Measurements from ENCODE around the gene OLIG1.
A peak's percentile ranks its signal among the peaks of the same experiment; 100 is the strongest.

OLIG1 gene

GRCh38 chr21:33069994-33070743, at the start of gene OLIG1:
TSS of gene OLIG1 (plus strand) at chr21:33070141. CDS start at chr21:33070247, 106 bp downstream.
- no peak for DNase-seq (ENCODE audit: low read depth, low spot score)

GRCh38 chr21:33020558-33021100, 49.3 kb upstream of the OLIG1 start:
- no peak for DNase-seq (ENCODE audit: low read depth, low spot score)

- DNase-seq (ENCODE audit: low read depth, low spot score), result no peak
Measured at GRCh38 chr21:33021150-33021549, 48.8 kb upstream of the OLIG1 start.

- no peak for DNase-seq (ENCODE audit: low read depth, low spot score)
Measured at GRCh38 chr21:33021667-33022066, 48.3 kb upstream of the OLIG1 start.

GRCh38 chr21:33022489-33022827, 47.5 kb upstream of the OLIG1 start:
- DNase-seq (ENCODE audit: low read depth, low spot score), result no peak

- DNase-seq (ENCODE audit: low read depth, low spot score), result no peak
Measured at GRCh38 chr21:33022828-33023573, 46.9 kb upstream of the OLIG1 start.

GRCh38 chr21:33023574-33024200, 46.3 kb upstream of the OLIG1 start:
- DNase-seq (ENCODE audit: low read depth, low spot score), result no peak

- DNase-seq (ENCODE audit: low read depth, low spot score), result no peak
Measured at GRCh38 chr21:33024201-33025103, 45.5 kb upstream of the OLIG1 start.

- no peak for DNase-seq (ENCODE audit: low read depth, low spot score)
Measured at GRCh38 chr21:33025106-33025488, 44.8 kb upstream of the OLIG1 start.

- DNase-seq (ENCODE audit: low read depth, low spot score), result peak; percentile 74
Measured at GRCh38 chr21:33025489-33026442, 44.2 kb upstream of the OLIG1 start, which contains the start of gene OLIG2. TSS of gene OLIG2 (plus strand) at chr21:33025935. CDS start at chr21:33026863, 928 bp downstream.

- DNase-seq (ENCODE audit: low read depth, low spot score), result no peak
Measured at GRCh38 chr21:33026443-33026858, 43.5 kb upstream of the OLIG1 start.

GRCh38 chr21:33026878-33027400, 43.0 kb upstream of the OLIG1 start:
- no peak for DNase-seq (ENCODE audit: low read depth, low spot score)

- no peak for DNase-seq (ENCODE audit: low read depth, low spot score)
Measured at GRCh38 chr21:33027401-33028286, 42.3 kb upstream of the OLIG1 start.

- DNase-seq (ENCODE audit: low read depth, low spot score), result no peak
Measured at GRCh38 chr21:33028287-33028670, 41.7 kb upstream of the OLIG1 start.

GRCh38 chr21:33028773-33029384, 41.1 kb upstream of the OLIG1 start:
- no peak for DNase-seq (ENCODE audit: low read depth, low spot score)

GRCh38 chr21:33029385-33029921, 40.5 kb upstream of the OLIG1 start:
- no peak for DNase-seq (ENCODE audit: low read depth, low spot score)

- DNase-seq (ENCODE audit: low read depth, low spot score), result no peak
Measured at GRCh38 chr21:33029975-33030461, 39.9 kb upstream of the OLIG1 start.

- DNase-seq (ENCODE audit: low read depth, low spot score), result no peak
Measured at GRCh38 chr21:33030633-33031032, 39.3 kb upstream of the OLIG1 start.
